Measurements from ENCODE around the gene NAPG. TPM values are rescaled to one million over a fixed set of nuclear protein-coding genes. Genes with fewer than 3 reads are reported as not detected.

The NAPG gene
- 10 to 100 TPM; 26.9 to 44.8 (median 33.9) TPM for total RNA-seq
- 10 to 100 TPM in 1 of 3 donors, 1 to 10 TPM in 2; 8.9 to 12.3 (median 9.4) TPM for polyA plus RNA-seq
- long read RNA-seq, donor 1, result 0 reads
- long read RNA-seq, donor 2, result 0 reads

GRCh38 chr18:10525697-10526560 lies at the start of gene NAPG:
TSS of gene NAPG (plus strand) at chr18:10526027. CDS start at chr18:10526103, 76 bp downstream.
- peaks cover 0 to 3% (median 0%) of the 10 kb centered on the region in 6 donors for H3K36me3 ChIP-seq
- 0 to 1% (median 0%) methylated on average over 33 to 68 of the region's 68 CpGs for WGBS, 5 donors
- H3K9me3 ChIP-seq, result no peaks in the 10 kb centered on the region
- H3K4me3 ChIP-seq, result peak within 1 kb of the TSS; percentile 82 to 94 (median 88)
- peaks cover 25 to 60% (median 49%) of the 10 kb centered on the region in 6 donors for H3K4me1 ChIP-seq
- peak; percentile 97 for DNase-seq
- peak within 1 kb of the TSS; percentile 92 to 98 (median 94) for H3K27ac ChIP-seq
- intact Hi-C loops (cut with DNase I; ENCODE audit: low total_unique reads), result no loop called here
- TF ChIP-seq POLR2AphosphoS5 (IDR thresholded peaks at IDR 0.05) (peak; percentile 95 to 97 (median 97)), POLR2A (IDR thresholded peaks at IDR 0.05) (peak in 1 of 3 donors; percentile 62)
- TF ChIP-seq, protein P1, sequence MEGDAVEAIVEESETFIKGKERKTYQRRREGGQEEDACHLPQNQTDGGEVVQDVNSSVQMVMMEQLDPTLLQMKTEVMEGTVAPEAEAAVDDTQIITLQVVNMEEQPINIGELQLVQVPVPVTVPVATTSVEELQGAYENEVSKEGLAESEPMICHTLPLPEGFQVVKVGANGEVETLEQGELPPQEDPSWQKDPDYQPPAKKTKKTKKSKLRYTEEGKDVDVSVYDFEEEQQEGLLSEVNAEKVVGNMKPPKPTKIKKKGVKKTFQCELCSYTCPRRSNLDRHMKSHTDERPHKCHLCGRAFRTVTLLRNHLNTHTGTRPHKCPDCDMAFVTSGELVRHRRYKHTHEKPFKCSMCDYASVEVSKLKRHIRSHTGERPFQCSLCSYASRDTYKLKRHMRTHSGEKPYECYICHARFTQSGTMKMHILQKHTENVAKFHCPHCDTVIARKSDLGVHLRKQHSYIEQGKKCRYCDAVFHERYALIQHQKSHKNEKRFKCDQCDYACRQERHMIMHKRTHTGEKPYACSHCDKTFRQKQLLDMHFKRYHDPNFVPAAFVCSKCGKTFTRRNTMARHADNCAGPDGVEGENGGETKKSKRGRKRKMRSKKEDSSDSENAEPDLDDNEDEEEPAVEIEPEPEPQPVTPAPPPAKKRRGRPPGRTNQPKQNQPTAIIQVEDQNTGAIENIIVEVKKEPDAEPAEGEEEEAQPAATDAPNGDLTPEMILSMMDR (IDR thresholded peaks at IDR 0.05 in 8 of 11, conservative IDR thresholded peaks at IDR 0.05 in 3 of 11), result peak in 1 of 11 experiments; percentile 31
- no peaks in the 10 kb centered on the region for H3K27me3 ChIP-seq (replicated peaks in 1 of 7)

GRCh38 chr18:10476338-10476791 lies 49.5 kb upstream of the NAPG start:
- Histone ChIP-seq H3K9me3 (no peaks in the 10 kb centered on the region), H3K27ac (no peak overlapping the region), H3K27me3 (replicated peaks in 1 of 7) (peaks cover 0 to 20% (median 0%) of the 10 kb centered on the region in 7 donors), H3K4me3 (no peak overlapping the region), H3K4me1 (peaks cover 4 to 47% (median 17%) of the 10 kb centered on the region in 6 donors), H3K36me3 (no peaks in the 10 kb centered on the region)
- DNase-seq, result no peak
- WGBS, 5 donors, result 47 to 51% (median 48%) methylated on average over 8 to 9 of the region's 9 CpGs
- TF ChIP-seq POLR2A (IDR thresholded peaks at IDR 0.05) (no peak), POLR2AphosphoS5 (IDR thresholded peaks at IDR 0.05) (no peak)
- TF ChIP-seq, protein P1 (IDR thresholded peaks at IDR 0.05 in 8 of 11, conservative IDR thresholded peaks at IDR 0.05 in 3 of 11), result no peak
- intact Hi-C loops (cut with DNase I; ENCODE audit: low total_unique reads), result no loop called here

DNA sequence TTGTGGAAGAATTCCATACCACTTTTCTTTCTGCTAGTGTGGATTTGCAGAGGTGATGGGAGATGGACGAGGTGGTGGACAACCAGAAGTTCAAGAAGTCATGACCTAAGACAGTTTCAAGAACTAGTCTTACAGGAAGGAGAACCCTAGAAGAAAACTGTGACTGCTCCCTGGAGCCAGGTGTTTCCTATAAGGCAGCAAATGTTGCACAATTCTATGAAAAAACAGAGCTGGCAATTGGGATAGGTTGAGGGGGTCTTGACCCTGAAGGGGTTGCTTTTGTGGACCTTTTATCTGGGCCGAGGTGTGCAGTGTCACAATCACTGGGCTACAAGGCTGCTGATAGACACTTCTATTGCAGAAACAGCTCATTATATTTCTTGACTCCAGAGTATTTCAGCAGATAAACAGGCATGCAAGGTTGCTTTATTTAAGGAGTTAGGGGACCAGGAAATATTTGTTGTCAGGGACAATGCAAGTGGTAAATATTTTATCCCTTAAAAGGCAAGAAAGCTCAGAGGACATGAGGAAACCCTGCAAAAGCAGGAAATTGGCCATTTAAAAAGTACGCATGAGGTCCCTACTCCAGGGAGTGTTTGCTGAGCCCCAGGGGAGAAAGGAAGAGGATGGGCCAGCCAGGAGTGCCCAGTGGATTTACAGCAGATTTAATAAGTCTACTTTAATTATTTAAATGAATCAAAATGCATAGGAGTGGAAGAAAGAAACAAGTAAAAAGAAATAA lies 48.5 kb upstream of the NAPG start:
- WGBS, 5 donors, result 13 to 24% (median 19%) methylated on average over 3 of the region's 3 CpGs
- Histone ChIP-seq H3K9me3 (no peaks in the 10 kb centered on the region), H3K36me3 (no peaks in the 10 kb centered on the region), H3K27me3 (replicated peaks in 1 of 7) (peaks cover 0 to 20% (median 0%) of the 10 kb centered on the region in 7 donors), H3K4me3 (no peak overlapping the region), H3K27ac (peak overlapping the region in 1 of 8 donors; percentile 24), H3K4me1 (peaks cover 5 to 53% (median 20%) of the 10 kb centered on the region in 6 donors)
- no peak for DNase-seq
- TF ChIP-seq, protein P1 (IDR thresholded peaks at IDR 0.05 in 8 of 11, conservative IDR thresholded peaks at IDR 0.05 in 3 of 11), result no peak
- no peak for TF ChIP-seq POLR2AphosphoS5 (IDR thresholded peaks at IDR 0.05)
- no peak for TF ChIP-seq POLR2A (IDR thresholded peaks at IDR 0.05)
- intact Hi-C loops (cut with DNase I; ENCODE audit: low total_unique reads), result no loop called here

All from spleen (tissue), 13 donors.